ENCODE measurements around the gene PACRG.

DNA sequence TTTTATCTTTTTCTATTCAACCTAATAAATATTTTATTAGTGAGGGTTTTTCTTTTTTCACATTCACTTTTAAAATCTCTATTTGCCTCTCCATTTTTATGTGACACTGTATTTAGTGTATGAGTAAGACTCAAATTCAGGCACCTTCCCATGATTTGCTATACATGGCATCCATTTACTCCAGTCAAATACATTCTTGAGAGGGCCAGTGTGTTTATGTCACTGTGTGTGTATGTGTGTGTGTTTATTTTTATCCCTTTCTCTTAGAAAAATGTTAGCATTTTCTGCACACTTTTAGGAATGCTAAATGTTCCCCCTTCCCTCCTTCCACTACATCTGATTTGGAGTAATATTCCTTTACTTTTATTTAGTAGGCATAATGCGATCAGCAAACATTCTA, 290.0 kb downstream of the PACRG start:
- TF ChIP-seq, protein P1, sequence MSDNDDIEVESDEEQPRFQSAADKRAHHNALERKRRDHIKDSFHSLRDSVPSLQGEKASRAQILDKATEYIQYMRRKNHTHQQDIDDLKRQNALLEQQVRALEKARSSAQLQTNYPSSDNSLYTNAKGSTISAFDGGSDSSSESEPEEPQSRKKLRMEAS (IDR thresholded peaks at IDR 0.05; ENCODE audit: insufficient read depth, insufficient read length) = no peak
- TF ChIP-seq, protein P2, sequence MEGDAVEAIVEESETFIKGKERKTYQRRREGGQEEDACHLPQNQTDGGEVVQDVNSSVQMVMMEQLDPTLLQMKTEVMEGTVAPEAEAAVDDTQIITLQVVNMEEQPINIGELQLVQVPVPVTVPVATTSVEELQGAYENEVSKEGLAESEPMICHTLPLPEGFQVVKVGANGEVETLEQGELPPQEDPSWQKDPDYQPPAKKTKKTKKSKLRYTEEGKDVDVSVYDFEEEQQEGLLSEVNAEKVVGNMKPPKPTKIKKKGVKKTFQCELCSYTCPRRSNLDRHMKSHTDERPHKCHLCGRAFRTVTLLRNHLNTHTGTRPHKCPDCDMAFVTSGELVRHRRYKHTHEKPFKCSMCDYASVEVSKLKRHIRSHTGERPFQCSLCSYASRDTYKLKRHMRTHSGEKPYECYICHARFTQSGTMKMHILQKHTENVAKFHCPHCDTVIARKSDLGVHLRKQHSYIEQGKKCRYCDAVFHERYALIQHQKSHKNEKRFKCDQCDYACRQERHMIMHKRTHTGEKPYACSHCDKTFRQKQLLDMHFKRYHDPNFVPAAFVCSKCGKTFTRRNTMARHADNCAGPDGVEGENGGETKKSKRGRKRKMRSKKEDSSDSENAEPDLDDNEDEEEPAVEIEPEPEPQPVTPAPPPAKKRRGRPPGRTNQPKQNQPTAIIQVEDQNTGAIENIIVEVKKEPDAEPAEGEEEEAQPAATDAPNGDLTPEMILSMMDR (IDR thresholded peaks at IDR 0.05; ENCODE audit: extremely low read depth in 1 of 2, insufficient read depth in 1 of 2, low read depth in 1 of 2, low read length in 2 of 2) = no peak
- TF ChIP-seq EZH2 (IDR thresholded peaks at IDR 0.05; ENCODE audit: borderline replicate concordance, low read depth, low read length, severe bottlenecking) (no peak), POLR2A (IDR thresholded peaks at IDR 0.05; ENCODE audit: low read depth, low read length) (no peak), JUN (IDR thresholded peaks at IDR 0.05; ENCODE audit: borderline replicate concordance, insufficient read depth, insufficient read length, low read depth) (no peak), MYC (IDR thresholded peaks at IDR 0.05; ENCODE audit: low read depth, low read length) (no peak)
